Suprapubic skin (tissue), 2 donors: Measurements from ENCODE around the gene MARS1.

Source experiments
- EP300 ChIP-seq: sonication (generic); formaldehyde crosslinking; IDR thresholded peaks from one replicate; pipeline ENCODE4 v1.6.1; 2017; ENCODE audit warnings: antibody characterized with exemption
- POLR2A ChIP-seq, 2 donors: fragments of 450-650 bp; IDR thresholded peaks; one replicate each; pipeline ENCODE4 v1.6.1; 2017; ENCODE audit warnings: antibody characterized with exemption in 2 of 2, mild to moderate bottlenecking in 2 of 2, moderate library complexity in 2 of 2

GRCh38 chr12:57444744-57445143 lies 43.1 kb upstream of the MARS1 start:
- TF ChIP-seq POLR2A (IDR thresholded peaks at IDR 0.05) (no peak), EP300 (no peak)
